H1 (cell line): Measurements from ENCODE around the gene RBM20.

Experiments
- CHD7 ChIP-seq: fragments of 300-600 bp; sonication (generic); IDR thresholded peaks from 2 replicates; pipeline ENCODE4 v1.7.1; 2012; ENCODE audit warnings: low read length, moderate library complexity, mild to moderate bottlenecking, inconsistent platforms; ENCODE audit not compliant: insufficient replicate concordance
- CREB1 ChIP-seq: IDR thresholded peaks from 2 replicates; pipeline ENCODE4 v1.6.1; 2012; ENCODE audit warnings: inconsistent platforms
- GABPA ChIP-seq: IDR thresholded peaks from 2 replicates; pipeline ENCODE4 v1.6.1; 2011; ENCODE audit warnings: mild to moderate bottlenecking, low read length, moderate library complexity, borderline replicate concordance; ENCODE audit not compliant: insufficient read depth
- POLR2A ChIP-seq, 2 experiments: IDR thresholded peaks; 1 replicate in 1 of 2; 2 replicates in 1 of 2; pipeline ENCODE4 v1.6.1; 2011; ENCODE audit warnings: low read depth in 2 of 2, low read length in 2 of 2, mild to moderate bottlenecking in 2 of 2; ENCODE audit errors: control extremely low read depth in 1 of 2
- SP1 ChIP-seq: IDR thresholded peaks from 2 replicates; pipeline ENCODE4 v1.6.1; 2011; ENCODE audit warnings: low read depth, low read length
- TF ChIP-seq, protein P1 (sequence below): IDR thresholded peaks from 2 replicates; pipeline ENCODE4 v1.6.1; 2012; ENCODE audit warnings: low read length, inconsistent platforms

DNA sequence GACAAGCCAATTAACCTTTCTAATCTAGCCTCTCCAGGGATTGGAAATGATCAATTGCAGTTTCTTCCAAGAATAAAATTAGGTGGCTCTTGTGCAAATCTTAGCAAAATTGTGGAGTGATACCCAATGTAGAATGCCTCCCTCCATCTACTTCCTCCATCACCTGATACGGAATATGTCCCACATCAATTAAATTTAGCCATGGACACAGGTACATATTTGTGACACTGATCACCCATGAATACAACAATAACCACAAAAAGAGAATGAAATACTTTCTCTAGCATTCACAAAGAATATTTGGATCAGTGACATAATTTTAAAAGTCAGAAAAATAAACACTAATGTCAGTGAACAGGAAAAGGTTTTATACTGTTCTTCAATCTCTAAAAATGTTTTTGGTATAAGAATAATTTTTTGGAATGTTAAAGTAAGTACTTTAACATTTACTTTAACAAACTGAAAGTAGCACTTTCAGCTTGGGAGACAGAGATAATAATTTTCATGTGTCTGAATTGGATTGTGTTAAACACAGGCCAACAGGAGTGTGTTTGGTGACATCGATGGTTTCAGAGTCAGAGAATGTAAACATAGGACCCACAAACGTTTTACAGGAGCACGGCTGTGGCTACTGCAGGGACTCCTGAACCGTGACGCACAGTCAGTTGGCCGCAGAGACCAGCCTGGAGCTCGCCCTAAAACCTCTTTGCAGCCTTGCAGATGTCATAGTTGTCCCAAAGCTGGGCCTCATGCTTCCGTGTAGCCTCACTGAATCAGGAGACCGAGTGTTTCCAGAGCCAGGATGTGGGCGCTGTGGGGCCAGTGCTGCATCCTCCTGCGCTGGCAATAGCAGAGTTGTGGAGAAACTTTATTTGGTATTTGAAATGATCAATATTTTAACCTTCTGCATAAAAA, 7.2 kb downstream of the RBM20 start:
- TF ChIP-seq GABPA (no peak), POLR2A (IDR thresholded peaks at IDR 0.05; ENCODE audit: control extremely low read depth in 1 of 2, low read depth in 2 of 2, low read length in 2 of 2) (no peak), SP1 (no peak), CHD7 (no peak), CREB1 (no peak)
- TF ChIP-seq, protein P1, sequence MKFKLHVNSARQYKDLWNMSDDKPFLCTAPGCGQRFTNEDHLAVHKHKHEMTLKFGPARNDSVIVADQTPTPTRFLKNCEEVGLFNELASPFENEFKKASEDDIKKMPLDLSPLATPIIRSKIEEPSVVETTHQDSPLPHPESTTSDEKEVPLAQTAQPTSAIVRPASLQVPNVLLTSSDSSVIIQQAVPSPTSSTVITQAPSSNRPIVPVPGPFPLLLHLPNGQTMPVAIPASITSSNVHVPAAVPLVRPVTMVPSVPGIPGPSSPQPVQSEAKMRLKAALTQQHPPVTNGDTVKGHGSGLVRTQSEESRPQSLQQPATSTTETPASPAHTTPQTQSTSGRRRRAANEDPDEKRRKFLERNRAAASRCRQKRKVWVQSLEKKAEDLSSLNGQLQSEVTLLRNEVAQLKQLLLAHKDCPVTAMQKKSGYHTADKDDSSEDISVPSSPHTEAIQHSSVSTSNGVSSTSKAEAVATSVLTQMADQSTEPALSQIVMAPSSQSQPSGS = no peak
